K562 (cell line): Measurements from ENCODE around the gene THOP1. TPM values are rescaled to one million over a fixed set of nuclear protein-coding genes. Genes with fewer than 3 reads are reported as not detected.

ENCODE experiments used
- ATAC-seq: fragments of 200-7000 bp; cut with Tn5 transposase; 3 replicates; pipeline ENCODE4 v1.9.1; 2020; ENCODE audit warnings: moderate library complexity
- BruUV-seq: library from RNA; stranded (reverse); fragments of 400-500 nt; replicated peaks from 2 replicates; lab custom pipeline; 2021; lab: Mats Ljungman, UMichigan
- CTCF ChIA-PET: fragments of 300-600 bp; formaldehyde crosslinking; extraction: SDS; loops from one replicate; lab custom pipeline; 2021; ENCODE audit warnings: low intra/inter-chr PET ratio; lab: Yijun Ruan, JAX
- POLR2A ChIA-PET: fragments of 300-600, 350-650 bp; sonication (Branson Sonifier 250); formaldehyde crosslinking; extraction: SDS; loops from one replicate; lab custom pipeline; 2021; ENCODE audit warnings: antibody characterized with exemption, inconsistent platforms; lab: Yijun Ruan, JAX
- DNase-seq, 4 experiments: peaks; one replicate each; pipeline versions ENCODE4 v3.0.0 to v3.0.0-alpha.2; 2011 to 2018; ENCODE audit warnings: low spot score in 3 of 4, mixed read lengths in 3 of 4; ENCODE audit errors: extremely low read depth in 1 of 4
- FAIRE-seq: peaks from 2 replicates; lab custom pipeline; 2011; peaks lifted over from hg19 to GRCh38; lab: Jason Lieb, UNC
- H2AFZ ChIP-seq: 2 replicates; pipeline ENCODE4 v1.6.0; 2011; ENCODE audit warnings: low read depth, low read length, control low read depth, inconsistent platforms
- H3K27ac ChIP-seq: fragments of 200-600 bp; 3 replicates; pipeline ENCODE4 v1.8.0; 2011; ENCODE audit warnings: low read depth, mild to moderate bottlenecking, control low read depth, inconsistent platforms, low read length, moderate library complexity, mixed read lengths; ENCODE audit errors: extremely low read depth
- H3K27me3 ChIP-seq, 2 experiments: fragments of 300-600 bp in 1 of 2; 2 replicates in 1 of 2; 3 replicates in 1 of 2; pipeline versions ENCODE4 v1.6.0 to v1.8.0; 2011; ENCODE audit warnings: inconsistent platforms in 2 of 2, low read length in 2 of 2, mild to moderate bottlenecking in 1 of 2, mixed read lengths in 1 of 2, moderate library complexity in 1 of 2; ENCODE audit not compliant: control insufficient read depth in 2 of 2, insufficient read depth in 2 of 2
- H3K36me3 ChIP-seq: fragments of 300-600 bp; 3 replicates; pipeline ENCODE4 v1.8.0; 2011; ENCODE audit warnings: mild to moderate bottlenecking, low read length, inconsistent platforms; ENCODE audit not compliant: control insufficient read depth, insufficient read depth
- H3K4me1 ChIP-seq, 2 experiments: fragments of 200-600 bp in 1 of 2; replicated peaks in 1 of 2; 2 replicates in 1 of 2; 3 replicates in 1 of 2; pipeline versions ENCODE4 v1.5.1 to v1.8.0; 2011; ENCODE audit warnings: inconsistent platforms in 2 of 2, low read length in 2 of 2, mild to moderate bottlenecking in 1 of 2, mixed read lengths in 1 of 2, moderate library complexity in 1 of 2; ENCODE audit not compliant: control insufficient read depth in 2 of 2, insufficient read depth in 2 of 2
- H3K4me2 ChIP-seq: 2 replicates; pipeline ENCODE4 v1.6.1; 2011; ENCODE audit warnings: low read length, control low read depth, inconsistent platforms, mixed read lengths; ENCODE audit not compliant: insufficient read depth
- H3K4me3 ChIP-seq: fragments of 200-600 bp; sonication (generic), shearing (Covaris generic); 2 replicates; pipeline ENCODE4 v1.5.1; 2016; ENCODE audit warnings: control low read depth, inconsistent platforms
- H3K79me2 ChIP-seq: fragments of 200-600 bp; 3 replicates; pipeline ENCODE4 v1.8.0; 2011; ENCODE audit warnings: low read length, inconsistent platforms; ENCODE audit not compliant: control insufficient read depth, insufficient read depth
- H3K9ac ChIP-seq, 2 experiments: 2 replicates each; pipeline versions ENCODE4 v1.6.0 to v1.6.1; 2011; ENCODE audit warnings: low read depth in 2 of 2, low read length in 2 of 2, control low read depth in 1 of 2, inconsistent platforms in 1 of 2, mild to moderate bottlenecking in 1 of 2, mixed read lengths in 1 of 2; ENCODE audit not compliant: insufficient read depth in 1 of 2
- H3K9me1 ChIP-seq: one replicate; pipeline ENCODE4 v1.6.0; 2011; ENCODE audit warnings: inconsistent platforms, mild to moderate bottlenecking, low read length, moderate library complexity; ENCODE audit not compliant: control insufficient read depth, insufficient read depth
- H3K9me3 ChIP-seq: replicated peaks from 2 replicates; pipeline ENCODE4 v1.5.1; 2011; ENCODE audit warnings: low read depth, low read length, inconsistent platforms; ENCODE audit not compliant: control insufficient read depth, insufficient read depth
- H4K20me1 ChIP-seq: replicated peaks from 2 replicates; pipeline ENCODE4 v1.6.1; 2011; ENCODE audit warnings: low read length, inconsistent platforms, mixed read lengths; ENCODE audit not compliant: control insufficient read depth, insufficient read depth
- BCOR ChIP-seq: fragments of 450-650 bp; IDR thresholded peaks from 2 replicates; pipeline ENCODE4 v1.6.1; 2016
- CHD1 ChIP-seq: fragments of 200-600 bp; sonication (generic); IDR thresholded peaks from one replicate; pipeline ENCODE4 v1.6.1; 2012; ENCODE audit warnings: mild to moderate bottlenecking, moderate library complexity, low read length, inconsistent platforms
- E2F3 ChIP-seq: fragments of 250-450 bp; sonication (Bioruptor Pico); IDR thresholded peaks from 2 replicates; pipeline ENCODE4 v1.4.0; 2020; ENCODE audit warnings: mild to moderate bottlenecking
- FOXA3 ChIP-seq, 2 experiments: fragments of 450-650 bp in 1 of 2; sonication (generic) in 1 of 2; formaldehyde crosslinking; IDR thresholded peaks in 1 of 2; conservative IDR thresholded peaks in 1 of 2; 2 replicates each; pipeline versions ENCODE4 v1.4.0 to v1.8.0; 2020 to 2022; ENCODE audit warnings: mild to moderate bottlenecking in 2 of 2, missing genetic modification reagents in 1 of 2
- IFI16 ChIP-seq: fragments of 250-450 bp; sonication (Bioruptor Pico); IDR thresholded peaks from 2 replicates; pipeline ENCODE4 v2.1.2; 2022; ENCODE audit warnings: mild to moderate bottlenecking, inconsistent platforms
- JUN ChIP-seq, 2 experiments: sonication (generic) in 1 of 2; formaldehyde crosslinking in 1 of 2; IDR thresholded peaks; 2 replicates each; pipeline versions ENCODE4 v1.6.1 to v1.8.0; 2012 to 2022; ENCODE audit warnings: borderline replicate concordance in 2 of 2, mild to moderate bottlenecking in 2 of 2, improper control_type of control experiment in 1 of 2, low read depth in 1 of 2, low read length in 1 of 2, missing genetic modification reagents in 1 of 2
- KAT7 ChIP-seq: sonication (generic); formaldehyde crosslinking; IDR thresholded peaks from 2 replicates; pipeline ENCODE4 v1.8.0; 2022; ENCODE audit warnings: missing genetic modification reagents, mild to moderate bottlenecking, borderline replicate concordance
- NR2F6 ChIP-seq: fragments of 450-650 bp; formaldehyde crosslinking; IDR thresholded peaks from 2 replicates; pipeline ENCODE4 v1.4.0; 2020; ENCODE audit warnings: mild to moderate bottlenecking
- SMARCC2 ChIP-seq: fragments of 450-650 bp; IDR thresholded peaks from 2 replicates; pipeline ENCODE4 v1.6.1; 2017; ENCODE audit warnings: antibody characterized with exemption, moderate library complexity, mild to moderate bottlenecking, low read depth
- TOE1 ChIP-seq, 2 experiments: fragments of 450-650 bp in 1 of 2; sonication (generic) in 1 of 2; formaldehyde crosslinking in 1 of 2; IDR thresholded peaks; 2 replicates each; pipeline versions ENCODE4 v1.7.1 to v1.8.0; 2016 to 2022; ENCODE audit warnings: borderline replicate concordance in 2 of 2, mild to moderate bottlenecking in 2 of 2, antibody characterized with exemption in 1 of 2, inconsistent platforms in 1 of 2, low read depth in 1 of 2, missing genetic modification reagents in 1 of 2, moderate library complexity in 1 of 2
- USF1 ChIP-seq: sonication (generic); formaldehyde crosslinking; IDR thresholded peaks from 2 replicates; pipeline ENCODE4 v1.9.0; 2022; ENCODE audit warnings: mild to moderate bottlenecking, missing genetic modification reagents
- ZBTB2 ChIP-seq: fragments of 450-650 bp; IDR thresholded peaks from 2 replicates; pipeline ENCODE4 v1.6.1; 2016; ENCODE audit warnings: antibody characterized with exemption
- WGBS: fragments of 100-300 bp; shearing (Covaris generic); methylation state at CpG from one replicate; pipeline ENCODE4 v1.1.6; 2016; ENCODE audit warnings: low coverage, mixed read lengths; ENCODE audit not compliant: insufficient coverage; ENCODE audit errors: missing lambda C conversion rate; 5-methylcytosine and 5-hydroxymethylcytosine counted together
- in situ Hi-C: fragments of 300-500 bp; cut with MboI; formaldehyde crosslinking; loops from 4 replicates; pipeline ENCODE4 v1.15.0; 2018; ENCODE audit warnings: inconsistent platforms, mixed read lengths
- intact Hi-C: fragments of 100-400 bp; cut with micrococcal nuclease; formaldehyde crosslinking; loops from 2 replicates; pipeline ENCODE4 v1.14.2; 2022
- polyA plus RNA-seq, 8 experiments: library from polyadenylated mRNA; depleted of rRNA in 4 of 8; stranded (reverse) in 5 of 8; unstranded in 3 of 8; fragments of >200 nt; fragmentation: Nextera tagmentation in 2 of 8; fragmentation: Illumina TruSeq in 1 of 8; extraction: Ambion mirVana in 2 of 8; extraction: Trizol in 1 of 8; gene quantifications; 2 replicates each; pipeline versions ENCODE4 v1.2.1 to v1.2.3, GENCODE V29; 2011 to 2014; ENCODE audit warnings: inconsistent platforms in 1 of 8, missing spikeins in 1 of 8
- total RNA-seq, 7 experiments: library from RNA; depleted of rRNA in 6 of 7; stranded (reverse); fragments of >200 nt in 6 of 7; fragmentation: Illumina TruSeq in 2 of 7; extraction: Trizol in 2 of 7; gene quantifications; 2 replicates each; pipeline versions ENCODE4 v1.2.1 to v1.2.3, GENCODE V29; 2011 to 2021; ENCODE audit warnings: low replicate concordance in 1 of 7
- TF ChIP-seq, protein P1 (sequence below), 2 experiments: IDR thresholded peaks; 2 replicates each; pipeline ENCODE4 v1.6.1; 2011; ENCODE audit warnings: borderline replicate concordance in 1 of 2, control low read depth in 1 of 2, low read depth in 1 of 2, low read length in 1 of 2, mild to moderate bottlenecking in 1 of 2, mixed read lengths in 1 of 2, moderate library complexity in 1 of 2; ENCODE audit not compliant: insufficient read depth in 1 of 2, insufficient read length in 1 of 2, poor library complexity in 1 of 2, severe bottlenecking in 1 of 2; ENCODE audit errors: extremely low read depth in 1 of 2
- TF ChIP-seq, protein P2 (sequence below): fragments of 450-650 bp; IDR thresholded peaks from 2 replicates; pipeline ENCODE4 v1.6.1; 2016; ENCODE audit warnings: borderline replicate concordance

THOP1 gene
- total and polyA plus RNA-seq, 9 of the 15 experiments (the other 6 are each of a cell fraction or from before 2014, with no cell fraction given), result 1.3 to 255 (median 96.1) TPM

- Histone ChIP-seq H4K20me1 (no peaks in the 10 kb centered on the region), H2AFZ (peak overlapping the region; percentile 87), H3K79me2 (peaks cover 7% of the 10 kb centered on the region), H3K4me3 (peak overlapping the region; percentile 93), H3K27me3 (no peaks in the 10 kb centered on the region), H3K9ac (peak overlapping the region; percentile 79 to 95), H3K36me3 (no peaks in the 10 kb centered on the region), H3K9me1 (no peaks in the 10 kb centered on the region), H3K9me3 (0 out of 2 replicates have a peak, but pooled peaks cover 1% of the 10 kb centered on the region), H3K4me2 (peak overlapping the region; percentile 91), H3K27ac (peak overlapping the region; percentile 68; the same call in 2 of the 3 replicates), H3K4me1 (peaks cover 0 to 18% of the 10 kb centered on the region in 2 experiments; a peak in 3 of 5 replicates)
- intact Hi-C loops (no loop called here), in situ Hi-C loops (no loop called here)
- CTCF ChIA-PET, result no interaction called here
- DNase-seq, result peak in 2 of 4 experiments; percentile 32 to 42
- POLR2A ChIA-PET, result interaction anchor here (0.5 to 1.6 kb wide), 5 partner anchors 16 to 260 kb away, joined by 3 to 4 read pairs (median 3); no protein-coding TSS in a partner anchor
- no peak for FAIRE-seq
- WGBS, result under 1% methylated on average over 18 of the region's 36 CpGs
- TSS peak; percentile 50 for BruUV-seq
- ATAC-seq, result peak; percentile 43
- TF ChIP-seq KAT7 (0 out of 2 replicates have a peak, but pooled peaks have one; percentile 29), E2F3 (CRISPR knock-in tag) (no peak), TOE1 (IDR thresholded peaks at IDR 0.05; ENCODE audit: borderline replicate concordance) (no peak), TOE1 (CRISPR knock-in tag; IDR thresholded peaks at IDR 0.05; ENCODE audit: borderline replicate concordance, low read depth) (no peak), NR2F6 (no peak), SMARCC2 (no peak), BCOR (no peak), CHD1 (peak; percentile 36), ZBTB2 (no peak), IFI16 (CRISPR knock-in tag) (no peak), USF1 (peak; percentile 31; the same call in 1 of the 2 replicates), JUN (IDR thresholded peaks at IDR 0.05; ENCODE audit: borderline replicate concordance, low read depth, low read length) (no peak), JUN (CRISPR knock-in tag; IDR thresholded peaks at IDR 0.05; ENCODE audit: borderline replicate concordance) (no peak), FOXA3 (CRISPR knock-in tag; conservative IDR thresholded peaks at IDR 0.05 in 1 of 2, IDR thresholded peaks at IDR 0.05 in 1 of 2) (peak in 1 of 2 experiments; percentile 17; a peak in 1 of 4 replicates)
- TF ChIP-seq, protein P1, sequence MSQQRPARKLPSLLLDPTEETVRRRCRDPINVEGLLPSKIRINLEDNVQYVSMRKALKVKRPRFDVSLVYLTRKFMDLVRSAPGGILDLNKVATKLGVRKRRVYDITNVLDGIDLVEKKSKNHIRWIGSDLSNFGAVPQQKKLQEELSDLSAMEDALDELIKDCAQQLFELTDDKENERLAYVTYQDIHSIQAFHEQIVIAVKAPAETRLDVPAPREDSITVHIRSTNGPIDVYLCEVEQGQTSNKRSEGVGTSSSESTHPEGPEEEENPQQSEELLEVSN (IDR thresholded peaks at IDR 0.05; ENCODE audit: borderline replicate concordance in 1 of 2, extremely low read depth in 1 of 2, insufficient read depth in 1 of 2, insufficient read length in 1 of 2, low read depth in 1 of 2, low read length in 1 of 2, poor library complexity in 1 of 2, severe bottlenecking in 1 of 2), result no peak
- TF ChIP-seq, protein P2, sequence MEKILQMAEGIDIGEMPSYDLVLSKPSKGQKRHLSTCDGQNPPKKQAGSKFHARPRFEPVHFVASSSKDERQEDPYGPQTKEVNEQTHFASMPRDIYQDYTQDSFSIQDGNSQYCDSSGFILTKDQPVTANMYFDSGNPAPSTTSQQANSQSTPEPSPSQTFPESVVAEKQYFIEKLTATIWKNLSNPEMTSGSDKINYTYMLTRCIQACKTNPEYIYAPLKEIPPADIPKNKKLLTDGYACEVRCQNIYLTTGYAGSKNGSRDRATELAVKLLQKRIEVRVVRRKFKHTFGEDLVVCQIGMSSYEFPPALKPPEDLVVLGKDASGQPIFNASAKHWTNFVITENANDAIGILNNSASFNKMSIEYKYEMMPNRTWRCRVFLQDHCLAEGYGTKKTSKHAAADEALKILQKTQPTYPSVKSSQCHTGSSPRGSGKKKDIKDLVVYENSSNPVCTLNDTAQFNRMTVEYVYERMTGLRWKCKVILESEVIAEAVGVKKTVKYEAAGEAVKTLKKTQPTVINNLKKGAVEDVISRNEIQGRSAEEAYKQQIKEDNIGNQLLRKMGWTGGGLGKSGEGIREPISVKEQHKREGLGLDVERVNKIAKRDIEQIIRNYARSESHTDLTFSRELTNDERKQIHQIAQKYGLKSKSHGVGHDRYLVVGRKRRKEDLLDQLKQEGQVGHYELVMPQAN, result peak; percentile 47; the same call in 1 of the 2 replicates
These were observed 34.9 kb downstream of the THOP1 start for GRCh38 chr19:2820112-2820702.
